ENCODE results near the gene HSD17B11.
"Not testable (repeated sequence)": the region's sequence is repeated elsewhere in the genome, so short reads cannot be mapped to it uniquely, and the experiment has no call there.

Gene HSD17B11, protein sequence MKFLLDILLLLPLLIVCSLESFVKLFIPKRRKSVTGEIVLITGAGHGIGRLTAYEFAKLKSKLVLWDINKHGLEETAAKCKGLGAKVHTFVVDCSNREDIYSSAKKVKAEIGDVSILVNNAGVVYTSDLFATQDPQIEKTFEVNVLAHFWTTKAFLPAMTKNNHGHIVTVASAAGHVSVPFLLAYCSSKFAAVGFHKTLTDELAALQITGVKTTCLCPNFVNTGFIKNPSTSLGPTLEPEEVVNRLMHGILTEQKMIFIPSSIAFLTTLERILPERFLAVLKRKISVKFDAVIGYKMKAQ

DNA sequence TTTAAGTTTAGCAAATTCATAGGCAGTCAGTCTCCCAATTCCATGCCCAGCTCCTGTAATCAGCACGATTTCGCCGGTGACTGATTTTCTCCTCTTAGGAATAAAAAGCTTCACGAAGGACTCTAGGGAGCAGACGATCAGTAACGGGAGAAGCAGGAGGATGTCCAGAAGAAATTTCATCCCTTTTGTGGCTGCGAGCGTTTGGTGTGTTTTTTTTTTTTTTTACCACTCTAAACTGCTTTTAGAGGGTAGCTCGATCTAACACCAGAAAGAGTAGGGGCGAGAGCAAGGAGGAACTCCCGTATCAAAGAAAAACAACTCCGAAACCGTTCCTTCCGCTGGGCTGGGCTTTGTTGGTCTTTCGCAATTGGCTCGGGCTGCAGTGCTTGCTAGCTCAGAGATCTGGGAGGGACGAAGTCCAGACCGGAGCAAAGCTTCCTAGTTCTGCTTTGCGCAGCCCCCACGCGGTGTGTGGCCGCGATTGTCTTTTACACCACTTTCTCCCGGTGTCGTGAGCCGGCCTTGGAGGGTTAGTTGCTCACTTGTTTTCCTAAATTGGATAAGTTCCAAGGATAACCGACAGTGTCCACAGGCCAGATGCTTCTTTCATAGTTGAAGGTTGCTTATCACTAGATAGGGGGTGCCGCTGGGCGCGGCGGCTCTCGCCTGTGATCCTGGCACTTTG, at the start of gene HSD17B11:
TSS of gene HSD17B11 (minus strand) at position 298 of the 685 bp plus-strand sequence. CDS start at position 180, 118 bp downstream.
- peak; percentile 90 to 92 for DNase-seq
- no peak for TF ChIP-seq GATA1 (IDR thresholded peaks at IDR 0.05; ENCODE audit: low read depth, low read length)
- peak; percentile 88 for TF ChIP-seq POLR2A (IDR thresholded peaks at IDR 0.05; ENCODE audit: low read length)

DNA sequence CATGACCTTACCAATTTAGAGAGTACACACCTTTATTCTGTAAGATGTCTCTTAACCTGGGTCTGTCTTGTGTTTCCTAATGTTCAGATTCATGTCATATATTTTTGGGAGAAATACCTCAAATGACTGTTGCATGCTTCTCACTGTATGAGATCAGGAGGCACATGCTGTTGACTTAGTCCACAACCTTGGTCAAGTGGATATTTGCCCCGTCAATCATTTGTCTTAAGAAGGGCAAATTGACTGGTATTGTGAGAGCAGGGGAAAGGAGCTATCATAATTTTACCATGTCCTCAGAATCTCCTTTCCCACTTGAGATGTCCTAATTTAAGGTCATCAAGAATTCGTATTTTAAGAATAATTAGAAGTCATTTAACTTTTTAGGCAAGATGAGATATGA, 42.4 kb upstream of the HSD17B11 start:
- TF ChIP-seq POLR2A (IDR thresholded peaks at IDR 0.05; ENCODE audit: low read length), result no peak
- TF ChIP-seq GATA1 (IDR thresholded peaks at IDR 0.05; ENCODE audit: low read depth, low read length), result no peak
- no peak for DNase-seq

DNA sequence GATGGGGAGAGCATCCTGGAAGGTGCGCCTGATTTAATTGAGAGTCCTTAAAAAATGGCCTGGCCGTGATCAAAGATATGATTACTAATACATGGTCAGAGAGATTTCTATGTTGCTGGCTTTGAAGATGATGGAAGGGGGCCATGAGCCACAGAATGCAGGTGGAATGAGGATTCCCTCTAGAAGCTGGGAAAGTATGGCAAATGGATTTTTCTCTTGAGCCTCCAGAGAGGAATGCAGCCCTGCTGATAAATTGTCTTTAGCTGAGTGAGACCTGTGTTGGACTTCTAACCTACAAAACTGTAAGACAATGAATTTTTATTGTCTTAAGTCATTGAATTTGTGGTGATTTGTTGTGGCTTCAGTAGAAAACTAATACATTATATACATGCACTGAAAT, 39.0 kb upstream of the HSD17B11 start:
- DNase-seq, result no peak
- TF ChIP-seq GATA1 (IDR thresholded peaks at IDR 0.05; ENCODE audit: low read depth, low read length), result no peak
- TF ChIP-seq POLR2A (IDR thresholded peaks at IDR 0.05; ENCODE audit: low read length), result no peak

DNA sequence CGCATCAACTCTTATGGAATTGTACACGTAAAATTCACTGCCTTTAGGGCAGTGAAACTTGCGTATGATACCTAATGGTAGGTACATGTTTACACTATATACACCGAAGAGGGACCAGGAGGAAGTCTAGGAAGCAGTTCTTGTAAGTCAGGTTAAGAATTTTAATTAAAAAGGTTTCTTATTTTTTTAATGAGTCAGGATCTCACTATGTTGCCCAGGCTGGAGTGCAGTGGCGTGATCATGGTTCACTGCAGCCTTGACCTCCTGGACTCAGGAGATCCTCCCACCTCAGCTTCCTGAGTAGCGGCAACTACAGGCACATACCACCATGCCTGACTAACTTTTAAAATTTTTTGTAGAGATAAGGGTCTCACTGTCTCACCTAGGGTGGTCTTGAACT, 38.0 kb upstream of the HSD17B11 start:
- DNase-seq, result no peak
- no peak for TF ChIP-seq POLR2A (IDR thresholded peaks at IDR 0.05; ENCODE audit: low read length)
- TF ChIP-seq GATA1 (IDR thresholded peaks at IDR 0.05; ENCODE audit: low read depth, low read length), result no peak

DNA sequence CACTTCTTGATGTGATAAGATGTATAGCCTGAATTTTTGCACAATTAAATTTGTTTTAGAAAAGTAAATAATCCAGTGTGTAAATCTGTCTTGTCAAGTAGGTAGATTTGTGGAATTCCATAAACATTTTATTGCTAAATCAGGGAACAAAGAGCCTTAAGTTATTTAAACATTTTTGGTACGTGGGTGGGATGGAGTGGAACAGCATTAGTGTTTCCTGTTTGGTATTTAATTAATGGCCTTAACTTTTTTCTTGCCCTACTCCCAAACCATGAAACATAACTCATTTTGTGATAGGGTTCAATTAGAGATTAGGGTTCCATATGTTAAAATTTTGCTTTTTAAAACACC, 36.5 kb upstream of the HSD17B11 start:
- no peak for TF ChIP-seq POLR2A (IDR thresholded peaks at IDR 0.05; ENCODE audit: low read length)
- TF ChIP-seq GATA1 (IDR thresholded peaks at IDR 0.05; ENCODE audit: low read depth, low read length), result no peak
- no peak for DNase-seq

DNA sequence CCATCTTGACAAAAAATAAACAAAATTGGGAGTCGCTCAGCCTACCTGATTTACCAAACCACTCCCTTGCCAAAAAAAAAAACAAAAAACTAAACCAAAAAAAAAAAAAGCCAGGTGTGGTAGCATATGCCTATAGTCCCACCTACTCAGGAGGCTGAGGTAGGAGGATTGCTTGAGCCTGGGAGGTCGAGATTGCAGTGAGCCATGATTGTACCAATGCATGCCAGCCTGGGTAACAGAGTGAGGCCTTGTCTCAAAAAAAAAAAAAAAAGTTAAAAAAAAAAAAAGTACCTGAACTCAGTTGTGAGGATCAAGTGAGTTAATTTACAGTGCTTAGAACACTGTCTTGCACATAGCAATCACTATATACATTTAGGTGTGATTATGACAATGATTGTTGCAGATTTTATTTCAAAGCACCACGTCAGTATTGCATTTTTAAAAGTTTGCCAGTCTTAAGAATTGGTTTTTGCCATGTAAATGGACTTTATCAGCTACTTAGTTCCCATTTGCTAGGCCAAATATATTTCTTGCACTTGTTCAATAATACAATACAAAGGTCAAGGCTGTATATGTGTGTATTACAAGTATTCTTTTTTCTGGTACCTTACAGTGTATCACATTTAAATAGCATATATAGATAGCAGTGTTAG, 36.0 kb upstream of the HSD17B11 start:
- TF ChIP-seq POLR2A (IDR thresholded peaks at IDR 0.05; ENCODE audit: low read length) (no peak), GATA1 (IDR thresholded peaks at IDR 0.05; ENCODE audit: low read depth, low read length) (no peak)
- no peak for DNase-seq

DNA sequence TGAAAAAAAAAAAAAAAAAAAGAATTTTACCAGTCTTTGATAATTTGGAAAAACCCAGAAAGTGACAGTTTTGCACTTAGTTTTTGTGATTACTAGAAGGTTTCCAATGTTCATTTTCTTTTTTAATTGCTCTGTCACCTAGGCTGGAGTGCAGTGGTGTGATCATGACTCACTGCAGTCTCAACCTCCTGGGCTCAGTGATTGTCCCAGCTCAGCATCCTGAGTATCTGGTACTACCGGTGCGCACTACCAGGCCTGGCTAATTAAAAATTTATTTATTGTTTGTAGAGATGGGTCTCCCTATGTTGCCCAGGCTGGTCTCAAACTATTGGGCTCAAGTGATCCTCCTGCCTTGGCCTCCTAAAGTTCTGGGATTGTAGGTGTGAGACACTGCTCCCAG, 34.7 kb upstream of the HSD17B11 start:
- no peak for DNase-seq
- TF ChIP-seq POLR2A (IDR thresholded peaks at IDR 0.05; ENCODE audit: low read length) (no peak), GATA1 (IDR thresholded peaks at IDR 0.05; ENCODE audit: low read depth, low read length) (no peak)

DNA sequence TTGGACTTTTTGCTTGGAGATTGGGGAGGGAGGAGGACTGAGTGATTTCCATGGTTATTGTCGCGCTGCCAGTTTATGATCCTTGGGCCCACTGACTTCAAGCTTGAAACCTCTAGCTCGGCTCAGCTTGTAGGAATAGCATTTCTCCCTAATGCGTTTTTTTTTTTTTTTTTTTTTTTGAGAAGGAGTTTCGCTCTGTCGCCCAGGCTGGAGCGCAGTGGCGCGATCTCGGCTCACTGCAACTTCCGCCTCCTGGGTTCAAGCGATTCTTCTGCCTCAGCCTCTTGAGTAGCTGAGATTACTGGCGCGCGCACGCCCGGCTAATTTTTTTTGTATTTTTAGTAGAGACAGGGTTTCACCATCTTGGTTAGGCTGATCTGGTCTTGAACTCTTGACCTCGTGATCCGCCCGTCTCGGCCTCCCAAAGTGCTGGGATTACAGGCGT, 33.1 kb upstream of the HSD17B11 start:
- not testable (repeated sequence) for DNase-seq

DNA sequence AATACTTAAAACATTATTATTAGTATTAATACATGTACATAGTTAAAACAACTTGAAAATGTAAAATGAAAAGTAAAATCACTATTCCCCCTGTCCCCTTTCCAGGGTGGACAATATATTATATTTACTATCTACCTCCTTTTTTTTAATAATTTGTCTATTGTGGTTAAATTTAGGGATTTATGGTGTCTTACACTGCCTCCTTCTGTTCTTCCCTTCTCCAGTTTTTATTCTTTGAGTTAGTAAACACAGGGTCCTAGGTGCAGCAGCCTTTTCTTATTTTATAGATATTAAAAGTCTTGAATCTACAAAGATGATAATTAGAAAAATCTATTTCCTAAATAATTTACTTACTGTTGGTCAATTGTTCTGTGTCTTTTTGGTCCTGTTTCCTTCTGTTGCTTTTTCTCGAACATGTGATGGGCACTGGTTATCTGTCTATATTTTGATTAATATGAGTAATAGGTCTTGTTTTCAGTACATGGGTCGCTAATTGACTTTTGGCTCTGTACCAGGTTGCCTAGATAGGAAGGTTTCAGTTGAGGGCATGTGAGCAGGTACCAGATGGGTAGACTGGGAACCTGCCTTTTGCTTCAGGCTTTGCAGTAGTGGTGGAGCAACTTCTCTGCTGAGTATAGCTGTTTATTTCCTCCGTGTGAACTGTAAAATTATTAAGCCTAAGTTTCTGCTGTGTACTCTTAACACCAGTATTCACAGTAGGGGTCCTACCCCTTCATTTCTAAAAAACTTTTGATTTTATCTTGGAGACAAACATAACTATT, 32.5 kb upstream of the HSD17B11 start:
- TF ChIP-seq GATA1 (IDR thresholded peaks at IDR 0.05; ENCODE audit: low read depth, low read length) (no peak), POLR2A (IDR thresholded peaks at IDR 0.05; ENCODE audit: low read length) (no peak)
- peak; percentile 33 to 34 for DNase-seq

DNA sequence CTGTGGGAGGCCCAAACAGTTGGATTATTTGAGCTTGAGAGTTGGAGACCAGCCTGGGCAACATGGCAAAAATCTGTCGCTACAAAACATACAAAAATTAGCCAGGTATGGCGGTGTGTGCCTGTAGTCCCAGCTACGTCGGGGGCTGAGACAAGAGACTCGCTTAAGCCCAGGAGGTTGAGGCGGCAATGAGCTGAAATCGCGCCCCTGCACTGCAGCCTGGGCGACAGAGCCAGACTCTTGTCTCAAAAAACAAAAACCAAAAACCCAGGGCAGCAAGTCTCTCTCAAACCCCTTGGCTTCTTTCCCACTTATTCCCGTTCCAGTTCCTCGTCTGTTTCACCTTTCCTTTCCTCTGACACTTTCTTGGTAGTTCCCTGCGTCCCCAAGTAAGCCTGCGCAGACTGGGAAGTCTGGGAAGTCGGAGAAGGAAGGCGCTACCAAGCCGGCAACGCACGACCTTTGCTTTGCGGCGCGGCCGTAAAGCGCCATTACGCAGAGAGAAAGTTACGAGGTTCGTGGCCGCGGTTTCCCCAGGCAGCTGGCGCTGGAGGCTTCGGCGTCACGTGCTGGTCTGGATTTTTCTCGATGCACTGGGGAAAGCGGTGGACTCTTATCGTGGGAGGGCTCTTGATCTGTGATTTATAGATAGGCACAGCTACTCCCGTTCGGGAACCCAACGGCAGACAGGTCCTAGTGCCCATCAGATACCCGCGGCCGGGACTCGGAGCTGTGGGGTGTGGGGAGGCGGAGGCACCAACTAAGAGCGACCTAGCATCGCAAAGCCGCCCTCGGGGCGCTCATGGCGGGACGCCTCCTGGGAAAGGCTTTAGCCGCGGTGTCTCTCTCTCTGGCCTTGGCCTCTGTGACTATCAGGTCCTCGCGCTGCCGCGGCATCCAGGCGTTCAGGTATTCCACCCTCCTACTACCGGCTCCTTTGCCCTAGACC, 31.4 kb upstream of the HSD17B11 start, which contains the start of gene NUDT9:
TSS of gene NUDT9 (plus strand) at position 470 of the 949 bp plus-strand sequence. CDS start at position 803, 333 bp downstream.
- DNase-seq, result peak; percentile 94 to 97
- peak; percentile 85 for TF ChIP-seq POLR2A (IDR thresholded peaks at IDR 0.05; ENCODE audit: low read length)
- peak; percentile 39 for TF ChIP-seq GATA1 (IDR thresholded peaks at IDR 0.05; ENCODE audit: low read depth, low read length)

DNA sequence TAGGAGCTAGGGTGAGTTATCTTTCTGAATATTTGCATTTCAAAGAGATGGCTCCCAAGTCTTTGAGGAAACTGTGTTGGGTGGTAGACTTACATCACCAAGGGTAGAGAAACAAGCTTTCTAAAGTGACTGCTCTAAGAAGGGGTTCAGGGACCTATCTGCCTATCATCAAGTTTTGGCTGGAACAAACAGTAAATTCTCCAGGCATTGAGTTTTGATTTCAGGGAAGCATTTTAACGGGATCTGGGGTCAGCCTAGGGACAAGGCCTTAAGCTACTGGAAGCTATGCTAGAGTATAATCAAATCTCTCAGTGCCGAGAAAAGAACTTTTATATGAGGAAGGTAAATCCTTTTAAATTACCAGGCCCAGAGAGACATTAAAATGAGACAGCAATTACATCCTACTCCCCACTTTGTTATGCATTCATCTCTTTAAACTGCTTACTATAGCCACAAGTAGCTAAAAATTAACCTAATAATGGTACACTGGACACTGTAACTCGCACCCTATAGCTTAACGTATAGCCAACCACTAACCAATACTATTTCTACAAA, 29.4 kb upstream of the HSD17B11 start:
- no peak for DNase-seq

DNA sequence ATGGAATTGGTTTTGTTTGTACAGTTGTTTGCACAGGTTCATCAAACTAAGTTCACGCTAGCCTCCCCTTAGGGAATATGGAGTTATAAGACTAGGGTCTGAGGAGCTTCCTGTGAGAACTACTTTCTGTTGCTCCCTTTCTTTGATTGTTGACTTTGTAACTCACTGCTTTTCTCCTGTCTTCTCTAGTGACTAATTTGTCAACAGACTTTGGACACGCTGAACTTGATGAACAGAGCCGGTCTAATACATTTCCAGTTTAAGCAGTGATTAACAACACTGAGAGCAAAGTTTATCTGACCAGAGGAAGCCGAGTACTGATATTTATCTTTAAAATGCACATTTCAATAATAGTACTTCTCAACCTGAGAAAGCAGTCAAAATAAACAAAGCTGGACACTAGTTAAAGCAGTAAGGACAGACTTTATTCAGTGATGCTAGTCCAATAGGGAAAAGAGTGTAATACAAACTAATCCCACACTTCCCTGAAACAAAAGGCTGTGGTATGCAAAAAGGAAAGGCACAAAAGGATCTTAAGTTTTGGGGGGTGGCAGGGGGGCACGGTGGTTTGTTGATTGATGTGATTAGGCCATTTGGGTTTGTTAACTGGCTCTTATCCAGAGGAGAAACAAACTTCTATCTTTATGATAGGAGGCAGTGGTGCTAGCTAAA, 28.7 kb upstream of the HSD17B11 start:
- no peak for DNase-seq
- no peak for TF ChIP-seq POLR2A (IDR thresholded peaks at IDR 0.05; ENCODE audit: low read length)
- no peak for TF ChIP-seq GATA1 (IDR thresholded peaks at IDR 0.05; ENCODE audit: low read depth, low read length)

More for the DNA sequence above, 29.4 kb upstream of the HSD17B11 start:
- TF ChIP-seq POLR2A (IDR thresholded peaks at IDR 0.05; ENCODE audit: low read length), result no peak
- no peak for TF ChIP-seq GATA1 (IDR thresholded peaks at IDR 0.05; ENCODE audit: low read depth, low read length)

DNA sequence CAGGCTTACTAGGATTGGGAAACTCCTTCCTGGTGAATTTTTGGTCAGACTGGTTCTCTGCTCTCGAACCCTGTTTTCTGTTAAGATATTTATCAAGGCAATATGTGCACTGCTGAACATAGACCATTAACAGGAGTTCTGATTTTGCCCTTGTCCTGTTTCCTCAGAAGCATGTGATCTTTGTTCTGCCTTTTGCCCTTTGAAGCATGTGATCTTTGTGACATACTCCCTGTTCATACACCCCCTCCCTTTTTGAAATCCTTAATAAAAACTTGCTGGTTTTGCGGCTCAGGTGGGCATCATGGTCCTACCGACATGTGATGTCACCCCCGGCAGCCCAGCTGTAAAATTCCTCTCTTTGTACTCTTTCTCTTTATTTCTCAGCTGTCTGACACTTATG, 27.4 kb upstream of the HSD17B11 start:
- DNase-seq, result not testable (repeated sequence)

Data from erythroblast (primary cell).